GM18873 (cell line): ENCODE results near the gene PAH.

Source experiments
- ATAC-seq: cut with Tn5 transposase; IDR thresholded peaks from one replicate; pipeline ENCODE4 v1.9.1; 2021; ENCODE audit warnings: mild to moderate bottlenecking, moderate library complexity, moderate number of reproducible peaks; ENCODE audit not compliant: unreplicated experiment, low FRiP score

Gene PAH

GRCh38 chr12:102902093-102902492, 15.0 kb downstream of the PAH start:
- ATAC-seq: no peak

DNA sequence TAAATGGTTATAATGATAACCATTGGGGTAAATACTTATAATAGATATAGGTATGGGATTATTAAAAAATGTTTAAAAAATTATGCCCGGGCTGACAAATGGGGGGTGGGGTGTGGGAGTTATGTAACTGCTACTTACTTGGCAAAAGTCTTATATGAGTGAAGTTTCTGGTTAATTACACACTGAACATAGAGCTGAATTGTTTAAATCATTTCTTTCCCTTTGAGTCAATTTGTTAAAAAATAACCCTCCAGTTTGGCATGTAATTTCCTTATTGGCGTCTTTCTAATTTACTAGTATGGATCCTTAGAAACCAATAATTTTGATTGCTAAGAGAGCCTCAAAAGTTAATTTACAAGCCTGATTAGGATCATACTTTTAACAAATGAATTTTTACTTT, 16.7 kb downstream of the PAH start:
- no peak for ATAC-seq

- no peak for ATAC-seq
Measured at GRCh38 chr12:102896067-102896466, 21.0 kb downstream of the PAH start.

DNA sequence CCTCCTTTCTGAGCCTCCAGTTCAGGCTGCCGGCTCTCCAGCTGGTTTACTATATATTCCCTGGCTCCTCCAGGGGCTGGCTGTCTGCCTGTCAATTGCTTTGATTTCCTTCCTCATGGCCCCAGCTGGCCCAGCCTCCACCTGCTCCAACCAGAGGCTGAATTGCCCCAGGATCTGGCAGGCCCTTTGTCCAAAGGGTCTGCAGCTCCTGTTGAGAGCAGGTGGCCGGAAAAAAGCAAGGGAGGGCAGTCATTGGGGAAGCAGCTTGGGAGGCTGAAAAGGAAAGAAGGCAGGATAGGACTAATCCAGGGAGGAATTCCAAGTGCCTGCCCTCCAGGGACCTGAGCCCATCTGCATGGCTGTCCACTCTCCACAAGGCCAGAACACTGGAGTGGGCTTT, 25.3 kb downstream of the PAH start:
- ATAC-seq: no peak

- no peak for ATAC-seq
Measured at GRCh38 chr12:102888511-102888910, 28.5 kb downstream of the PAH start.

DNA sequence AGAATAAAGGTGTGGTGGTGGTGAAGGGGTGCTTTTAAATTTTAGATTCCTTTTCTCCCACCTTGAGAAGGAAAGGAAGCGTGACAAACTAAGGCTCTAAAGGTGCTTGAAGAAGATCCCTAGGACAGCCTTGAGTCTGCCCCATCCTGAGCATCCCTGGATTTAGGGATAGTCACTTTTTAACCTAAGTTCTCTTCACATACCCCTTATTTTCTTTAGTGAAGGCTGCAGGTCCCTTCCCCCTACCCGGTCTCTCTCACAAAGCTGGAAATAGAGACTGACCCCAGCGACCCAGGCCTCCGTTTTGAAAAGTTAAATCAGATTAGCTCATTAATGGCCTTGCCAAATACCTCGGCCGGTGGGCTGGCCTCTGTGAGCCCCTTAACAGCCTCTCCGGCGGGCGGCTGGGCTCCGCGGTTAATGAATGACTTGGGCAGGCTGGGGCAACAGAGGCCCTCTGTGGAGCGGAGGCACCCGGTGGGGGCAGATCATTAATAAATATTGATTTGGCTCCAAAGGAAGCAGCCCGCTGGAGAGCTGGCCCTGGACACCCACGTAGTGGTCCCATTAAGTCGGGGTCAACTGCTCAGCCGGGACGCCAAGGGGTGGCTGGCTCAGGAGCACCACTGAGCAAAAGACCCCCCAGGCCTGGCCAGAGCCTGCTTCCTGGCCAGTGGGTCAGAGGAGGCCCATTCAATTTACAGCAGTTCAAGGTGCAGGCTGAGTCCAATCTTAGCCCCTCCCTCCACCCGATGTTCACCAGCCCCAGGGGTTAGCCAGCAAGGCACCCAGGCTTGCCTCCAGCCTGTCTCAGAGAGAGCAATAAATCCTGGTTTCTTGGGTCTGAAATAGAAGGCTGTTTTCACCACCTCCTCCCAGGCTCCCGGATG, 31.8 kb downstream of the PAH start:
- ATAC-seq: no peak

DNA sequence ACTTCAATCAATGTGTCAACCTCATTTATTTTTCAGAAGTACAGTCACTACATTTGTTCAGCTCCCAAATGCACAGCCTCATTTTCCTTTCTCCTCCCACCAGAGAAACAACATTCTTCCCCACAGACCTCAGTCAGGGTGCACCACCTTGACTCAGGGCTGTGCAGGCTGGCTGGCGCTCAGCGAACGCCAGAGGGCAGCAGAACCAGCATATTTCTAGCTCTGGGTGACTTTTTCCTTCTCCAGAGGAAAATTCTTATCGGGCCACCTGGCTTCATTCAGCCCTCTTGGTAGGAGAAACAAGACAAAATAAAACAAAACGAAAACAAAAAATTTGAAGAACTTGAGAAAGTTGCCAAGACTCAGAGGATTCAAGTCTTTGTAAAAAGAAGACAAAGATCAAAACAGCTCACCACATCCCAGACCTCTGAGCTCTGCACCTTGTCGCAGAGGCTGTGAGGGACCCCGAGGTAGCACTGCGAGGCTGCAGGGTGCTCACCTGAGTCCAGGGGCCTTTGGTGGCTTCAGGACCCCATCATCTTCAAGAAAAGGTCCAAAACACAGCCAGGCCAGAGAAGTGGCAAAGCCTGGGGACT, 33.7 kb downstream of the PAH start:
- ATAC-seq: no peak

- no peak for ATAC-seq
Measured at GRCh38 chr12:102880783-102881182, 36.3 kb downstream of the PAH start.

DNA sequence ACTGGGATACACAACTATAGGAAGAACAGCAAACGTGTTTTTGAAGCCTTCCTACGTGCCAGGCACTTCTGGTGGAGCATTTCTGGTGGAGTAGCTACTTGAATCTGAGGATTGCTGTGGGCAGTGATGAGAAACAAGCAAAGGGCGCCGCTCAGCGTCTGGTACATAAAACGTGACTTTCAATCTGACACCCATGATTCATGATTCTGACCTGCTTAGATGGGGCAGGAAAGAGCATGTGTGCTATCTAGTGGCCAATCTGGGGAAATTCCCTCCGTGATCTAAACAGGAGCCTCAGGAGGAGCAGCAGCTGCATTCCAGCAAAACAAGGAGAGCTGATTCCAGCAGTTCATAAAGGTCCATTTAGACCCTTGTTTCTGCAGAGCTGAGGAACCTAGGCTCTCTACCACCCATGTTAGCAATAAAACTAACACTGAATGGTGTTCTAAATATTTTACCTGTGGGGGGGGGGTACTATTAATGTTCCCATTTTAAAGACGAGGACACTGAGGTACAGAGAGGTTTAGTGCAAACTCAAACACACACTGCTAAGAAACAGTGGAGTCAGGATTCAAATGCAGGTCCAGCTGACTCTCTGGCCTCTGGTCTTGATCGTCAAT, 37.8 kb downstream of the PAH start:
- ATAC-seq: no peak

DNA sequence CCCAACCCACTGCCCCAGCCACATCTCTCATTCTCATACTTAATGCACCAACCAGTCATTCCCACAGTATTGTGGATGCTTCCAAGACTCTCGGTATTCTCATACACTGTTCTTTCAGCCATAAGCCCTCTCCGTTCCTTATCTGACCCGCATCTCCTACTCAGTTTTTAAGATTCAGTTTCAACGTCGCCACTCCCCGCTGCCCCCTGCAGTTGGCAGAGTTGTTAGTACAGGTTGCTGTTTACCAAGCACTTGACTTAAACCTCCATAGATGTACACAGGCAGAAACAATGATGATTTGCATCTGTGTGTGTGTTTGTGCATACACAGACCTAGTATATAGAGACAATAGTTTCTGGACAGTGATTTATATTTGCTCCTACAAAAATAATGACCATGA, 40.2 kb downstream of the PAH start:
- ATAC-seq: no peak

- no peak for ATAC-seq
Measured at GRCh38 chr12:102874819-102875218, 42.2 kb downstream of the PAH start.

- no peak for ATAC-seq
Measured at GRCh38 chr12:102873077-102873476, 44.0 kb downstream of the PAH start.

GRCh38 chr12:102871014-102871413, 46.0 kb downstream of the PAH start:
- no peak for ATAC-seq

GRCh38 chr12:102869571-102869970, 47.5 kb downstream of the PAH start:
- no peak for ATAC-seq

DNA sequence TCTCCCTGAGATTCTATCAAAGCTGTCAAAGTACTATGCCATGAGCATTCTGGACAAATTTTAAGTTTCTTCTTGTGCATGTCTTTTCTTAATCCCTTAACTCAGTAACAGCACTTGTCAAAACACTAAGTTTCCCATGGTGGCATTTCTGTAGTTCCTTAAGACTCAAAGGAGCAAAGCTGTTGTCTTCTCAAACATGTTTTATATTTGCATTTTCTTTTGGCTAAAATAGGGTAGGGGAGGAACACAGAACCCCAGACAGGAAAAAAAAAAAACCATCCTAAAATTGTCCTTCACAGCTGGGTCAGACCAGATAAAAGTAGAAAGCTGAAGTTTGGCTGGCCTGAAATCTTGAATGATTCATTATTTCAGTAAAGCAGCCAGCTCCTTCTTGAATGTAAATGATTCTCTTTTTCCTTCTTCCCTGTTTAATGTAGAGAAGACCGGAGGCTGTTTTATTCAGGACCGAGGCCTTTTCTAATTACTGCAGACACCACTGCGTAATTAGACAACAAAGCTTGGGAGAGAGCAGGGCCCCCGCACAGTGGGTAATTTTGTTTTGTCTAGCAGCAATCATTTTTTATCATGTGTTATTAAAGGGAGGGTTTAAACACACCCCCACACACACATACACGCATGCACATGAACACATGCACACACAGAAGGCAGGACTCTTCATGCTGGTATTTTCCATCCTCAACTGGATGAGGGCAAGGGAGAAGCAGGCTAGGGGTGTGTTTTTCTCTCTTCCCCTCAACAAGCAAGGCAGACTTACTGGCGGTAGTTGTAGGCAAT, 51.0 kb downstream of the PAH start:
- no peak for ATAC-seq

- no peak for ATAC-seq
Measured at GRCh38 chr12:102862486-102862885, 54.6 kb downstream of the PAH start.

DNA sequence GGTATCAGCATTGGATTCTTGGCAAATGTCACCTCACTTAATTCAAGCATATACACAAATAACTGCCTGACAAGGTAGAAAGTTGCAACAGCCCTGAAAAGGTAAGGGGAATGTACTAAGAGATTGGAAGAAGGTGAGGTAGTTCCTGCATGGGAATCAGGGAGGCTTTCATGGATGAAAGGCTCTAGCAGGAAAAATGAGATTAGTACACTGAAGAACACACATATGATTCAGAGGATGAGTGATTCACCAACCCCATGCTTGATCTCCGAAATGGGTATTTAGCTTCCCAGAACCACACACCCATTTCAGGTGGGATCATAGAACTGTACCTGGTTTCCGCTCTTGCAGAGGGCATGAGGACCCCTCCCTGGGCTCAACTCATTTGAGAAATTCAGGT, 65.8 kb downstream of the PAH start:
- ATAC-seq: no peak

DNA sequence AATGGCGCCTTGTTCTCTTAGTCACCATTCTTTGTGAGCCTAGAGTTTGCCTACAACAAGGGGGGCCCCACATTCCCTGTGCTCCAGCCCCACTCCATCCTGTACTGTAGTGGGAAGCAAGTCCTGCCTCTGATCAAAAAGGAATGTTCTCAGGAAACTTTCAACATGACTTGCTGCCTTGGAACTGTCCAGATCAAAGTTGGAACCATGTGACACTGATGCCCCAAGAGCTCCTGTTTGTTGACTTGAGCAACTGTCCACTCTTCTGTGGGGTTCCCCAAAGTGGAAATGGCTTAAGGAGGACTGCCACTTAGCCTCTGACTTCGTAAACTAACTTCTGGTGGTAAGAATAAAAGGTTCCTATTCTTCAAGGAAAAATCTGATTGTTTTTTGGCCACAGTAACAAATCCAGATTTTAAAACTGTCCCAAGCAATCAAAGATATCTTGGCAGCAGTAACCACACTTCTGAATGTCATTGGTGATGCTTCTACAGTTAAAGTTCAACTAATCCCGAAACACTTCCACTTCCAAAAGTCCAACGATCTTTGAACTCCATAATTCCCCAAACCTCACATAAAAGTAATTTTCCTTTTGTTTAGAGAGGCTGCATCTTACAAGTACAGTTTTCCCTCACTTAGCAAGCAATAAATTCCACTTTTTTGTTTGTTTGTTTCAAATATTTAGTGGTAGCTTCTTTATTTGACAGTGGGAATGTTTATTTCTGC, 67.2 kb downstream of the PAH start:
- no peak for ATAC-seq

DNA sequence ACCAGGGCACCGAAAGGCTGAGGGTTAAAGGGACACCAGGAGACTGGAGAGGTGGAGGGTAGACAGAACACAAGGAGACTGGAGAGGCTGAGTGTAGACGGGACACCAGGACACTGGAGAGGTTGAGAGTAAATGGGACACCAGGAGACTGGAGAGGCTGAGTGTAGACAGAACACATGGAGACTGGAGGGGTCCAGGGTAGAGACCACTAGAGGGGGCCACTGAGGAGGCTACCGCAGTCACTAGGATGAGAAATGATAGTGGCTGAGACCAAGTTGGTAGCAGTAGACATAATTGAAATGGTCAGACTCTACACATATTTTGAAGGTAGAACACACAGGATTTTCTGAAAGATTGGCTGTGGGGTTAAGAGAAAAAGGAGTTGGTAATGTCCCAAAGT, 68.2 kb downstream of the PAH start:
- ATAC-seq: no peak

GRCh38 chr12:102847131-102847530, 69.9 kb downstream of the PAH start:
- ATAC-seq: no peak
